Natural killer cell treated with Interleukin-12 subunit alpha and Interleukin-12 subunit beta and Interleukin-15 and Interleukin-18, amount 100 ng/mL, for 72 hours (primary cell): Measurements from ENCODE around the gene MTR. TPM values are rescaled to one million over a fixed set of nuclear protein-coding genes. Genes with fewer than 3 reads are reported as not detected.

Source experiments
- ATAC-seq, 2 donors: fragments of 150-1000 bp; cut with Tn5 transposase in 1 of 2; sonication (Bioruptor Pico), chemical (Tn5 transposase) in 1 of 2; 2 replicates each; pipeline ENCODE4 v1.10.0; 2021
- DNase-seq: peaks from one replicate; pipeline ENCODE4 v3.0.0; 2022; ENCODE audit warnings: low spot score
- H3K27ac Mint-ChIP-seq, 2 donors: 1 replicate in 1 of 2; 2 replicates in 1 of 2; pipeline ENCODE4 v1.8.0; 2022; ENCODE audit warnings: mixed read lengths in 2 of 2, mild to moderate bottlenecking in 1 of 2, moderate library complexity in 1 of 2
- H3K27me3 Mint-ChIP-seq, 2 donors: 1 replicate in 1 of 2; 2 replicates in 1 of 2; pipeline ENCODE4 v1.8.0; 2022; ENCODE audit warnings: mixed read lengths in 2 of 2
- H3K36me3 Mint-ChIP-seq: one replicate; pipeline ENCODE4 v1.8.0; 2022; ENCODE audit warnings: mixed read lengths
- H3K4me1 Mint-ChIP-seq, 2 donors: 1 replicate in 1 of 2; 2 replicates in 1 of 2; pipeline ENCODE4 v1.8.0; 2022; ENCODE audit warnings: low read depth in 2 of 2, mixed read lengths in 2 of 2, mild to moderate bottlenecking in 1 of 2
- H3K4me3 Mint-ChIP-seq: one replicate; pipeline ENCODE4 v1.8.0; 2022; ENCODE audit warnings: mixed read lengths
- H3K9me3 Mint-ChIP-seq: 2 replicates; pipeline ENCODE4 v1.8.0; 2022; ENCODE audit warnings: mixed read lengths
- total RNA-seq, 2 donors: library from RNA; stranded (reverse); gene quantifications; one replicate each; pipeline ENCODE4 v1.2.3, GENCODE V29; 2022

Gene MTR
- total RNA-seq, 2 donors from 2014 or later: 36.3 to 47.1 TPM

DNA sequence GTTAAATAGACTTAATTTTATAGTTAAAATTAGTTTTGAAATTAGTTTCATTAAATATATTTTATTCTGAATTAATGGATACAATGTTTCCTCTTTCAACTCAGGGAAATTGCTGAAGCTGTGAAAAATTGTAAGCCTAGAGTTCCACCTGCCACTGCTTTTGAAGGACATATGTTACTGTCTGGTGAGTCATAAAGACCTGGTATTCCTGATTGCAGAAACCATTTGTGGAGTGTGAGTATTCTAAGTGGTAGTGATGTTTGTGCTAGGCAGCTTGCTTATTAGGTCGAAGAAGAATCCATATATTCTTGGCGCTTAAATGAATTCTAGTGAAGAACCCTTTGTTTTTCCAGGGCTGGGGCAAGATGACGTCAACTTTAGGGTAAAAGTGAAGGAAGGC, 34.0 kb downstream of the MTR start:
- peaks cover 0 to 3% of the 10 kb centered on the region in 2 donors for H3K4me1 Mint-ChIP-seq
- no peaks in the 10 kb centered on the region for H3K9me3 Mint-ChIP-seq
- H3K27me3 Mint-ChIP-seq: no peaks in the 10 kb centered on the region
- no peak overlapping the region for H3K27ac Mint-ChIP-seq
- ATAC-seq (no peak), DNase-seq (no peak)
- H3K4me3 Mint-ChIP-seq: no peak overlapping the region
- peaks cover 30% of the 10 kb centered on the region for H3K36me3 Mint-ChIP-seq

DNA sequence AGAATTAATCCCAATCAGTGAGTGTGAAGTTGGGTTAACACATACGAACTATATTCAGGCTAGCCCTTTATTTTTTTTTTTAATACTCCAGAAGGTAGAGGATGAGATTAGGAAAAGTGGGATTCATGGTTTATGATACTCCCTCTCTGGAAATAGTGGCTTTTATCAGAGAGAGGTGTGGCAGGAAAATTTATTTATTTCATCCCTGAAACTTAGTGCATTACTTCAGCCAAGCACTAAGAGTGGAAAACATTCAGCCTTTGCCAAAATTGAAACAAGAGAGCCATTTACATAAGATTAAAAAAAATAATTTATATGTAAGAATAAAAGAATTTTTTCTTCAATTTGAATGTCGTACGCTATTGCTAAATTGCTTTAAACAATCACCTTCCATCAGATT, 35.0 kb downstream of the MTR start:
- H3K4me3 Mint-ChIP-seq: no peak overlapping the region
- H3K27ac Mint-ChIP-seq: no peak overlapping the region
- H3K9me3 Mint-ChIP-seq: no peaks in the 10 kb centered on the region
- no peak for ATAC-seq
- H3K27me3 Mint-ChIP-seq: no peaks in the 10 kb centered on the region
- H3K36me3 Mint-ChIP-seq: peaks cover 36% of the 10 kb centered on the region
- DNase-seq: no peak
- peaks cover 3 to 4% of the 10 kb centered on the region in 2 donors for H3K4me1 Mint-ChIP-seq

DNA sequence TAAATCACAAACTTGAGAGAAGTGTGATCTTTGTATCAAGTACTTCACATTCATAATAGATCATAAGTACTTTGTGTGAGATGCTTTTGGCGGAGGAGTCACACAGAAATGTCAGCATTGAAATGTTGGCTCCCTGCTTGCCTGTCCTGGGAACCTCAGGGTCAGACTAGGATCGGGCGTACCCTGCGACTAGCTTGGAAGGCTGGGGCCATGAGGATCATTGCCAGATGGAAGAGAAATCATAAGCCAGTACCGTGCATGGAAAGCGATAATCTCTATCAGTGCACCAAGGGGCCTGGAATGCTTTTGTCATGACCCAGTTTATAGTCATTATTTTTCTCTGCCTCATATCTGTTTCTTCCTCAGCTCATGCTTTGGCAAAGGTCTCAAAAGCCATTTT, 35.5 kb downstream of the MTR start:
- Mint-ChIP-seq H3K4me1 (peaks cover 3 to 8% of the 10 kb centered on the region in 2 donors), H3K9me3 (no peaks in the 10 kb centered on the region), H3K4me3 (no peak overlapping the region), H3K27me3 (no peaks in the 10 kb centered on the region), H3K36me3 (peaks cover 40% of the 10 kb centered on the region), H3K27ac (no peak overlapping the region)
- DNase-seq (no peak), ATAC-seq (no peak)

DNA sequence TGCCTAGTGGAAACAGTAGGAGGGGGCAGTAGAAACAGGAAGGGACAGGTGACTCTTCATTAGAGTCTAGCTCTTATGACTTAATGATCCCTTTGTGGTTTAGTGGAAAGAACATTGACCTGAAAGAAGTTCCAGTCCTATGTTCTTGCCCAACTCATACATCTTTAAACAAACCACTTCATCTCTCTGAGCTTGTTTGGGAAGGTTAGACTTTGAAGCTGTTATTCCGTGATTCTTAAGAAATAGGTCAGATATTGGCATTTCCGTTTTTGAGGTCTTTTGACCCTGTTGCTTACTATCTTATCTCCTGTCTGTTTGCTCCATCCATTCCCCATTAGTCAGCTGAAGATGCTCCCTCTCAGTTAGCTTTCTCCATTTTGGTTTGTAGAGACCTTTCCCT, 38.5 kb downstream of the MTR start:
- ATAC-seq: no peak
- Mint-ChIP-seq H3K27me3 (no peaks in the 10 kb centered on the region), H3K36me3 (peaks cover 42% of the 10 kb centered on the region)

GRCh38 chr1:236834876-236835275, 39.8 kb downstream of the MTR start:
- H3K4me3 Mint-ChIP-seq: no peak overlapping the region
- ATAC-seq: no peak
- no peaks in the 10 kb centered on the region for H3K27me3 Mint-ChIP-seq
- H3K27ac Mint-ChIP-seq: no peak overlapping the region
- peaks cover 37% of the 10 kb centered on the region for H3K36me3 Mint-ChIP-seq
- DNase-seq: no peak
- H3K9me3 Mint-ChIP-seq: no peaks in the 10 kb centered on the region
- peaks cover 3 to 8% of the 10 kb centered on the region in 2 donors for H3K4me1 Mint-ChIP-seq

More for the DNA sequence above, 38.5 kb downstream of the MTR start:
- DNase-seq: no peak
- H3K9me3 Mint-ChIP-seq: no peaks in the 10 kb centered on the region
- H3K4me3 Mint-ChIP-seq: no peak overlapping the region
- no peak overlapping the region for H3K27ac Mint-ChIP-seq
- peaks cover 3 to 8% of the 10 kb centered on the region in 2 donors for H3K4me1 Mint-ChIP-seq

DNA sequence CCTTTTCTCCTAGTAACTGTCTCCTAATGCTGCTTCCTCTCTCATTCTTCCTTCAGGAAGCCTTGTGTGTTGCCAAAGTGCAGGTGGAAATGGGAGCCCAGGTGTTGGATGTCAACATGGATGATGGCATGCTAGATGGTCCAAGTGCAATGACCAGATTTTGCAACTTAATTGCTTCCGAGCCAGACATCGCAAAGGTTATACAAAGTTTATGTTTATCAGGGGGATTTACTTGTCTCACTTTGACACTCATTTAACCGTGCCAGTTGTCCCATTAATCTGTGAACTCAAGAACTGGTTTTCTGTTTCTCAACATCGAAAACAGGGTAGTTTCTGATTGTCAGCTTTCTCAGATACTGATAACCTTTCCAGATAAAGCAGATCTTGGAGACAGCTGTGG, 40.4 kb downstream of the MTR start:
- H3K4me3 Mint-ChIP-seq: no peak overlapping the region
- H3K9me3 Mint-ChIP-seq: no peaks in the 10 kb centered on the region
- H3K36me3 Mint-ChIP-seq: peaks cover 41% of the 10 kb centered on the region
- H3K27ac Mint-ChIP-seq: peak overlapping the region in 1 of 2 donors; percentile 12
- DNase-seq (no peak), ATAC-seq (no peak)
- H3K4me1 Mint-ChIP-seq: peaks cover 3 to 8% of the 10 kb centered on the region in 2 donors
- H3K27me3 Mint-ChIP-seq: no peaks in the 10 kb centered on the region

DNA sequence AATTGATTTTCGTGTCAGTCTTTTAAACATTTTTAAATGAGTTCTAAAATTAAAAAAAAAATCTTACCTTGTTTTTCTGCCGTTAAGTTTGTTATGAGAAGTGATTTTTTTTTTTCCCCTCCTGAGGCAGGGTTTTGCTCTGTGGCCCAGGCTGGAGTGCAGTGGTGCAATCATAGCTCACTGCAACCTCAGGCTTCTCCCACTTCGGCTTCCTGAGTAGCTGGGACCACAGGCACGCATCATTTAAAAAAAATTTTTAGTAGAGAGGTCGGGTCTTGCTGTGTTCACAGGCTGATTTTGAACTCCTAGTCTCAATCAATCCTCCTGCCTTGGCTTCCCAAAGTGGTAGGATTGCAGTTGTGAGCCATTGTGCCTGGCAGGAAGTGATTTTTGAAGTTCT, 41.1 kb downstream of the MTR start:
- no peak overlapping the region for H3K4me3 Mint-ChIP-seq
- peak overlapping the region in 1 of 2 donors; percentile 12 for H3K27ac Mint-ChIP-seq
- no peak for DNase-seq
- peaks cover 3 to 8% of the 10 kb centered on the region in 2 donors for H3K4me1 Mint-ChIP-seq
- H3K9me3 Mint-ChIP-seq: no peaks in the 10 kb centered on the region
- ATAC-seq: no peak
- H3K27me3 Mint-ChIP-seq: no peaks in the 10 kb centered on the region
- H3K36me3 Mint-ChIP-seq: peaks cover 41% of the 10 kb centered on the region

DNA sequence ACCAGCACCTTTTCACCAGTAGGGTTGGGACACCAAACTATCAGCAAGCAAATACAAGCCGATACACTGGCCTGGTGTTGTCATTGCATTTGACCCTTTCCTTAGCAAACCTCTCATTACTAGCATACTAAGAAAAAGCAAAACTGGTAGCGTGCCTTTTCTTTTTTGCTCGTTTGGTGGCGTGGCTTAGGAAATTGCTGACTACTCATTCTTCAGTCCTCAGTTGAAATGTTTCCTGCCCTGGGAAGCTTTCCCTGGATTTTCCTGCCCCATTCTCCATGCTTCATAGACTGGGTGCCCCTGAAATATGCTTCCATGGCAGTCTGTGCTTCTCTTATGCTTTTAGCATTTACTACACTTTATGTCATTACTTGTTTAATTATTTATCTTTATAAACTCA, 42.0 kb downstream of the MTR start:
- no peaks in the 10 kb centered on the region for H3K27me3 Mint-ChIP-seq
- ATAC-seq: no peak
- H3K36me3 Mint-ChIP-seq: peaks cover 35% of the 10 kb centered on the region
- H3K4me1 Mint-ChIP-seq: peaks cover under 1 to 8% of the 10 kb centered on the region in 2 donors
- DNase-seq: no peak
- no peaks in the 10 kb centered on the region for H3K9me3 Mint-ChIP-seq
- H3K27ac Mint-ChIP-seq: no peak overlapping the region
- H3K4me3 Mint-ChIP-seq: no peak overlapping the region

DNA sequence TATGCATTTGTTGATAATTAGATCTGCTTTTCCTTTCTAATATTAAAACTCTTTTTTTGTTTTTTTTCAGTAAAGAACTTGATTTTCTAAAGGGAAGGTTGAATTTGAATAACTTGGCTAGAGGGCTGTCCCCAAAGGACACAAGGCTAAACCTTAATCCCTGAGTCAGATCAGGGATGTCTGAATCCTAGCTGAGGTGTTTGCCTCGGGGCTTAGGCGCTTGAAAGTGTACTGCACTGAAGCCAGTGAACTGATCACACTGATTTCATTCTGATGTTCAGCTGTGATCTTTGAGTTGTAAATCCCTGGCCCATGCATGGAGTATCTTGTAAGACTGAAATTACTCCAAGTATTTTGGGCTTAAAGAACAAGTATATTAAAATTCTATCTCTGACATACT, 42.8 kb downstream of the MTR start:
- DNase-seq (no peak), ATAC-seq (no peak)
- peaks cover 0 to 8% of the 10 kb centered on the region in 2 donors for H3K4me1 Mint-ChIP-seq
- H3K27me3 Mint-ChIP-seq: no peaks in the 10 kb centered on the region
- H3K9me3 Mint-ChIP-seq: no peaks in the 10 kb centered on the region
- no peak overlapping the region for H3K4me3 Mint-ChIP-seq
- peaks cover 31% of the 10 kb centered on the region for H3K36me3 Mint-ChIP-seq
- H3K27ac Mint-ChIP-seq: no peak overlapping the region

DNA sequence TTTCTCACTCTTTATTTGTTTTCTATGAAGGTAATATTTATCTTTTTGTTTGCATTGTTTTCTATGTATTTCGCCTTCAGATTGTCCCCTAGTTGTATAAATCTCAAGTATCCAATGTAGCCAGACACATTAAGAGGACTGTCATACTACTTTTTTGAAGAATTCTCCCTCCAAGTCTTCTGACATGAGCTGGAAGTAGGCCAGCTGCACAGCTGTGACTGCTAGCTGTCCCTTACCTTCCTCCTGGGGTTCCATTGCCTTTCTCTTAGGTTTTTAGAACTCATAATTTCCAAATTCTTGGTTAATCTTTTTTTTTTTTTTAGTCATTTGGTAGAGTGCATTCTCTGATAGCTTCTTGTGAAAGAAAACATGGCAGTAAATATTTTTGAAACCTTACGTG, 46.2 kb downstream of the MTR start:
- H3K9me3 Mint-ChIP-seq: no peaks in the 10 kb centered on the region
- H3K27ac Mint-ChIP-seq: no peak overlapping the region
- no peaks in the 10 kb centered on the region for H3K4me1 Mint-ChIP-seq
- H3K4me3 Mint-ChIP-seq: no peak overlapping the region
- no peaks in the 10 kb centered on the region for H3K27me3 Mint-ChIP-seq
- H3K36me3 Mint-ChIP-seq: peaks cover 17% of the 10 kb centered on the region
- no peak for ATAC-seq
- DNase-seq: no peak

DNA sequence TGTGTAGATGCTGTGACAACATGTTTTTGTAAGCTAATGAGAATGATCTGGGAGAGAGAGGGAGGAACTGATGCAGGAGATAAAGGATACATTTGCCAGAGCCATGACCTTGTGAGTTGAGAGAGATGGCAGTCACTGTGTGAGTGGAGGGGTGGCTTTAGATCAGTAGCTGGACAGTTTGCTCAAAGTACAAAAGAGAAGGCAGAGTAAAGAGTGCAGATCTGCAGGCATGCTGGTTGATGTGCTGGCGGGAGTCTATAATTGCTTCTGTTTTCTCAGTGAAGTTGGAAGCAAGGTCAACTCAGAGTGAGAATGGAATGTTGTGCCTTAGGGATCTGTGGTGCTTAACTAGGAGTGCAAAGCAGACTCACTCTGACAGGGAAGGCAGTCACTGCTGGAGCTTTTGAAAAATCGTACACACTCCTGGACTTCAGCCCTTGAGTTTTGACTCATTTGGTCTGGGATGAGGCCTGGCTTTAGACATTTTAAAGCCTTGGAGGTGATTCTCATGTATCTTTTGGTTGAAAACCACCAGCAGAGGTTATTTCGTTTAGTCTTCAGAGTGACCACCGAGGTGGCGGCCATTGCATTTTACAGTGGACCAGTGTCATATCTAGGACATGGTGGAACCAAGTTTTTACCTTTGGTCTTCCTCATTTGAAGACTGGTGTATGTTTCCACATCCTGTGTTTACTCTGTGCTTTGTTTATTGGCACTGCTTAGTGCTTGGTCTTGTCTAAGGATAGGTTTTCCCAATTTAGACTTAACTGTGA, 49.6 kb downstream of the MTR start:
- H3K4me1 Mint-ChIP-seq: peaks cover 3 to 8% of the 10 kb centered on the region in 2 donors
- DNase-seq (no peak), ATAC-seq (no peak)
- no peak overlapping the region for H3K27ac Mint-ChIP-seq
- H3K4me3 Mint-ChIP-seq: no peak overlapping the region
- H3K9me3 Mint-ChIP-seq: no peaks in the 10 kb centered on the region
- no peaks in the 10 kb centered on the region for H3K27me3 Mint-ChIP-seq
- H3K36me3 Mint-ChIP-seq: peaks cover 20% of the 10 kb centered on the region

- ATAC-seq: no peak
- Mint-ChIP-seq H3K4me1 (peaks cover 3 to 8% of the 10 kb centered on the region in 2 donors), H3K27ac (no peak overlapping the region), H3K9me3 (no peaks in the 10 kb centered on the region), H3K27me3 (no peaks in the 10 kb centered on the region), H3K4me3 (no peak overlapping the region), H3K36me3 (peaks cover 14% of the 10 kb centered on the region)
- no peak for DNase-seq
Measured at GRCh38 chr1:236845830-236846229, 50.7 kb downstream of the MTR start.

GRCh38 chr1:236848274-236848923, 53.3 kb downstream of the MTR start:
- Mint-ChIP-seq H3K4me1 (peaks cover 3 to 8% of the 10 kb centered on the region in 2 donors), H3K9me3 (no peaks in the 10 kb centered on the region), H3K27ac (no peak overlapping the region), H3K36me3 (peaks cover 14% of the 10 kb centered on the region), H3K4me3 (no peak overlapping the region), H3K27me3 (no peaks in the 10 kb centered on the region)
- DNase-seq (no peak), ATAC-seq (no peak)

DNA sequence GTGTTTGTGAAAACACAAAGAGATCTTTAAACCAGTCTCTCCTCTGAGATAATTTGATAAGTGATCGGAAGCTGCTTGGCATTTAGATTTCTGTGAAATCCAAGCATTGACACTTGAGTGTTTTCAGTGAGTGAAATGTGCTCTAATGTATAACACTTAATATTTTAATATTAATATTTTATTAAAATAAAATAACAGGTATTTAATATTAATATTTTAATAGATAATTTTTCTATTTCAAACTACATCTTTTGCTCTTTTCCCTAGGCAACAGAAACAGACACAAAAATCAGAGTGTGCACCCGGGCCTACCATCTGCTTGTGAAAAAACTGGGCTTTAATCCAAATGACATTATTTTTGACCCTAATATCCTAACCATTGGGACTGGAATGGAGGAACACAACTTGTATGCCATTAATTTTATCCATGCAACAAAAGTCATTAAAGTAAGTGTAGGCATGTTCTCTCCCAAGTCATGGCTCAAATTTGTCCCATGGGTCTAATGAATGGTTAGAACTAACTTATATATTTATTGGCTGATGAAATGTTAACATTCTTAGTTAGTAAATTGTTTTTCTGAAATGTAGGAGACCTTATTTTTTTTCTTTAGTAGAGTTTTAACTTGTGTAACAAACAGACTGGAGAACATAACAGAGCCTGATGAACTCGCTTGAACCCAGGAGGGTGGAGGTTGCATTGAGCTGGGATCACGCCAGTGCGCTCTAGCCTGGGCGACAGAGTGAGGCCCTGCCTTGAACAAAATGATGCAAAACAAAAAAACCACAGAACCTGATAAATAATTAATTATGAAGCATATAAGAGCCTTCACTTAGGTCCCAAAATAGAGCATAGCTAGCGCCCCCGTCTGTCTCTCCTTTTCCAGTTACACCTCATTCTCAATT, 55.2 kb downstream of the MTR start:
- H3K36me3 Mint-ChIP-seq: peaks cover 19% of the 10 kb centered on the region
- peaks cover 3 to 8% of the 10 kb centered on the region in 2 donors for H3K4me1 Mint-ChIP-seq
- H3K27ac Mint-ChIP-seq: no peak overlapping the region
- no peak overlapping the region for H3K4me3 Mint-ChIP-seq
- H3K27me3 Mint-ChIP-seq: no peaks in the 10 kb centered on the region
- ATAC-seq (no peak), DNase-seq (no peak)
- no peaks in the 10 kb centered on the region for H3K9me3 Mint-ChIP-seq
